K562 (cell line): ENCODE results near the gene MLH3. TPM values are rescaled to one million over a fixed set of nuclear protein-coding genes. Genes with fewer than 3 reads are reported as not detected.

Experiments used
- ASH1L ChIP-seq: fragments of 450-650 bp; IDR thresholded peaks from 2 replicates; pipeline ENCODE4 v1.6.1; 2018; ENCODE audit warnings: borderline replicate concordance, mild to moderate bottlenecking, low read depth; ENCODE audit not compliant: partially characterized antibody
- CXXC5 ChIP-seq: fragments of 250-450 bp; sonication (Bioruptor Pico); IDR thresholded peaks from 2 replicates; pipeline ENCODE4 v1.8.0; 2022; ENCODE audit warnings: inconsistent platforms, mild to moderate bottlenecking, moderate library complexity
- E2F3 ChIP-seq: fragments of 250-450 bp; sonication (Bioruptor Pico); IDR thresholded peaks from 2 replicates; pipeline ENCODE4 v1.4.0; 2020; ENCODE audit warnings: mild to moderate bottlenecking
- JUN ChIP-seq, 2 experiments: sonication (generic) in 1 of 2; formaldehyde crosslinking in 1 of 2; IDR thresholded peaks; 2 replicates each; pipeline versions ENCODE4 v1.6.1 to v1.8.0; 2012 to 2022; ENCODE audit warnings: borderline replicate concordance in 2 of 2, mild to moderate bottlenecking in 2 of 2, improper control_type of control experiment in 1 of 2, low read depth in 1 of 2, low read length in 1 of 2, missing genetic modification reagents in 1 of 2
- KAT8 ChIP-seq: fragments of 450-650 bp; IDR thresholded peaks from 2 replicates; pipeline ENCODE4 v1.6.1; 2016; ENCODE audit warnings: low read depth, mild to moderate bottlenecking
- KLF6 ChIP-seq: fragments of 250-450 bp; sonication (Bioruptor Pico); IDR thresholded peaks from 2 replicates; pipeline ENCODE4 v1.4.0; 2020; ENCODE audit warnings: mild to moderate bottlenecking, moderate library complexity, borderline replicate concordance
- L3MBTL2 ChIP-seq: fragments of 450-650 bp; IDR thresholded peaks from 2 replicates; pipeline ENCODE4 v1.6.1; 2016; ENCODE audit warnings: mild to moderate bottlenecking, moderate library complexity
- MTA3 ChIP-seq: fragments of 450-650 bp; formaldehyde crosslinking; IDR thresholded peaks from 2 replicates; pipeline ENCODE4 v1.6.1; 2017; ENCODE audit warnings: mild to moderate bottlenecking, borderline replicate concordance
- MYC ChIP-seq, 2 experiments: fragments of 250-450 bp in 1 of 2; sonication (Bioruptor Pico) in 1 of 2; IDR thresholded peaks; 2 replicates each; pipeline versions ENCODE4 v1.5.1 to v1.6.1; 2012 to 2021; ENCODE audit warnings: low read depth in 2 of 2, borderline replicate concordance in 1 of 2, improper control_type of control experiment in 1 of 2, low read length in 1 of 2, mild to moderate bottlenecking in 1 of 2, moderate library complexity in 1 of 2
- NELFE ChIP-seq: IDR thresholded peaks from 2 replicates; pipeline ENCODE4 v1.6.1; 2011; ENCODE audit warnings: mild to moderate bottlenecking; ENCODE audit not compliant: insufficient read depth, insufficient read length
- PHF8 ChIP-seq: fragments of 200-600 bp; sonication (generic); IDR thresholded peaks from 2 replicates; pipeline ENCODE4 v1.6.1; 2012; ENCODE audit warnings: mixed run types, mild to moderate bottlenecking, inconsistent platforms, low read length, moderate library complexity, borderline replicate concordance
- PURB ChIP-seq: sonication (generic); formaldehyde crosslinking; IDR thresholded peaks from 2 replicates; pipeline ENCODE4 v1.9.0; 2021; ENCODE audit warnings: low read depth, mild to moderate bottlenecking, missing genetic modification reagents
- SMAD4 ChIP-seq: fragments of 250-450 bp; sonication (Bioruptor Pico); conservative IDR thresholded peaks from 2 replicates; pipeline ENCODE4 v1.8.0; 2021; ENCODE audit warnings: inconsistent platforms, mild to moderate bottlenecking, moderate library complexity
- TBL1XR1 ChIP-seq, 2 experiments: IDR thresholded peaks; 2 replicates each; pipeline ENCODE4 v1.6.1; 2012; ENCODE audit warnings: improper control_type of control experiment in 2 of 2, low read length in 2 of 2, mild to moderate bottlenecking in 1 of 2
- THRAP3 ChIP-seq: fragments of 450-650 bp; IDR thresholded peaks from 2 replicates; pipeline ENCODE4 v1.6.1; 2016; ENCODE audit warnings: mild to moderate bottlenecking, inconsistent platforms, borderline replicate concordance
- ZFX ChIP-seq: sonication (generic); formaldehyde crosslinking; IDR thresholded peaks from 2 replicates; pipeline ENCODE4 v1.8.0; 2022; ENCODE audit warnings: mild to moderate bottlenecking, missing genetic modification reagents, moderate library complexity
- ZNF174 ChIP-seq: fragments of 250-450 bp; sonication (Bioruptor Pico); IDR thresholded peaks from 2 replicates; pipeline ENCODE4 v1.4.0; 2020; ENCODE audit warnings: mild to moderate bottlenecking
- ZNF785 ChIP-seq: fragments of 250-450 bp; sonication (Bioruptor Pico); IDR thresholded peaks from 2 replicates; pipeline ENCODE4 v1.4.0; 2020; ENCODE audit warnings: mild to moderate bottlenecking
- polyA plus RNA-seq, 8 experiments: library from polyadenylated mRNA; depleted of rRNA in 4 of 8; stranded (reverse) in 5 of 8; unstranded in 3 of 8; fragments of >200 nt; fragmentation: Nextera tagmentation in 2 of 8; fragmentation: Illumina TruSeq in 1 of 8; extraction: Ambion mirVana in 2 of 8; extraction: Trizol in 1 of 8; gene quantifications; 2 replicates each; pipeline versions ENCODE4 v1.2.1 to v1.2.3, GENCODE V29; 2011 to 2014; ENCODE audit warnings: inconsistent platforms in 1 of 8, missing spikeins in 1 of 8
- total RNA-seq, 7 experiments: library from RNA; depleted of rRNA in 6 of 7; stranded (reverse); fragments of >200 nt in 6 of 7; fragmentation: Illumina TruSeq in 2 of 7; extraction: Trizol in 2 of 7; gene quantifications; 2 replicates each; pipeline versions ENCODE4 v1.2.1 to v1.2.3, GENCODE V29; 2011 to 2021; ENCODE audit warnings: low replicate concordance in 1 of 7
- TF ChIP-seq, protein P1 (sequence below): sonication (generic); formaldehyde crosslinking; IDR thresholded peaks from 2 replicates; pipeline ENCODE4 v1.8.0; 2022; ENCODE audit warnings: mild to moderate bottlenecking, missing genetic modification reagents
- TF ChIP-seq, protein P2 (sequence below): sonication (generic); formaldehyde crosslinking; IDR thresholded peaks from 2 replicates; pipeline ENCODE4 v1.8.0; 2023; ENCODE audit warnings: mild to moderate bottlenecking, missing genetic modification reagents
- TF ChIP-seq, protein P3 (sequence below): fragments of 450-650 bp; formaldehyde crosslinking; IDR thresholded peaks from 2 replicates; pipeline ENCODE4 v1.4.0; 2022; ENCODE audit warnings: missing genetic modification characterization
- TF ChIP-seq, protein P4 (sequence below): sonication (generic); formaldehyde crosslinking; IDR thresholded peaks from 2 replicates; pipeline ENCODE4 v1.9.0; 2022; ENCODE audit warnings: mild to moderate bottlenecking, missing genetic modification reagents

MLH3 gene
- total and polyA plus RNA-seq, 9 of the 15 experiments (the other 6 are each of a cell fraction or from before 2014, with no cell fraction given) = 5.9 to 15.3 (median 10.7) TPM

DNA sequence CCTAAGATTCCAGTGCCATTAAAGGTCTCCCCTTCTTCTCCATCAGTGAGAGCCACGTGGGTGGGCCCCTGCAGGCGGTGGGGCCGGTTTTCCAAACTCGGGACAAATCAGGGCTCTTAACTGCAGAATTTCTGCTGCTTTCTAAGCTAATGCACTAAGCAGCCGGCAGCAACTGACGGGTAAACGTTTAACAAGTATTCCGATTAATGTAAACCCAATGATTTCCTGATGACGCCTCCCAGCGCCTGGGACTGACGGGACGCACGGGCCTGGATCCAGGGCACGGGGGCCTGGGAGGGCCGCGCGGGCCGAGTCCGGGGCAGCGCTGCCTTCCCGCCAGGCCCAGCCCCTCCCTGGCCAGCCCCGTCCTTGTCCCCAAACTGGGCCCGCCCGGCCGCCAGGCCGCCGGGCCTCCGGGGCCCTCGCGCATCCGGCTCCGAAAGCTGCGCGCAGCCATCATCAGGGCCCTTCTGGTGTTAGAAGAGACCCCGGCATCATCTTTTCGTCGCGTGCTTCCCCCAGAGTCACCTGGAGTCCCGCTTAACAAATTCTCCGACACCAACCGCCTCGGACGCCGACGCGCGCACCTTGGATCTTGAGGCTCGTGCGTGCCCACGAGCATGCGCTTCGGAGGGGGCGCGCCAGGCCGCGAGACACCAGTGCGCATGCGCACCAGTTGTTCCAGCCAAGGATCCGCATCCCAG lies at the start of gene MLH3 (continued):
- TF ChIP-seq, protein P1, sequence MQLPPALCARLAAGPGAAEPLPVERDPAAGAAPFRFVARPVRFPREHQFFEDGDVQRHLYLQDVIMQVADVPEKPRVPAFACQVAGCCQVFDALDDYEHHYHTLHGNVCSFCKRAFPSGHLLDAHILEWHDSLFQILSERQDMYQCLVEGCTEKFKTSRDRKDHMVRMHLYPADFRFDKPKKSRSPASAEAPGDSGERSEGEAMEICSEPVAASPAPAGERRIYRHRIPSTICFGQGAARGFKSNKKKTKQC (CRISPR knock-in tag) = 0 out of 2 replicates have a peak, but pooled peaks have one; percentile 32
- no peak for TF ChIP-seq ZNF174 (CRISPR knock-in tag)
- TF ChIP-seq KAT8 = no peak
- peak; percentile 82 for TF ChIP-seq CXXC5 (CRISPR knock-in tag)
- TF ChIP-seq ASH1L = no peak
- TF ChIP-seq E2F3 = 0 out of 2 replicates have a peak, but pooled peaks have one; percentile 17
- no peak for TF ChIP-seq THRAP3
- no peak for TF ChIP-seq KLF6 (CRISPR knock-in tag)
- peak; percentile 98 for TF ChIP-seq L3MBTL2
- no peak for TF ChIP-seq TBL1XR1 (IDR thresholded peaks at IDR 0.05; ENCODE audit: low read length in 2 of 2)
- TF ChIP-seq, protein P2, sequence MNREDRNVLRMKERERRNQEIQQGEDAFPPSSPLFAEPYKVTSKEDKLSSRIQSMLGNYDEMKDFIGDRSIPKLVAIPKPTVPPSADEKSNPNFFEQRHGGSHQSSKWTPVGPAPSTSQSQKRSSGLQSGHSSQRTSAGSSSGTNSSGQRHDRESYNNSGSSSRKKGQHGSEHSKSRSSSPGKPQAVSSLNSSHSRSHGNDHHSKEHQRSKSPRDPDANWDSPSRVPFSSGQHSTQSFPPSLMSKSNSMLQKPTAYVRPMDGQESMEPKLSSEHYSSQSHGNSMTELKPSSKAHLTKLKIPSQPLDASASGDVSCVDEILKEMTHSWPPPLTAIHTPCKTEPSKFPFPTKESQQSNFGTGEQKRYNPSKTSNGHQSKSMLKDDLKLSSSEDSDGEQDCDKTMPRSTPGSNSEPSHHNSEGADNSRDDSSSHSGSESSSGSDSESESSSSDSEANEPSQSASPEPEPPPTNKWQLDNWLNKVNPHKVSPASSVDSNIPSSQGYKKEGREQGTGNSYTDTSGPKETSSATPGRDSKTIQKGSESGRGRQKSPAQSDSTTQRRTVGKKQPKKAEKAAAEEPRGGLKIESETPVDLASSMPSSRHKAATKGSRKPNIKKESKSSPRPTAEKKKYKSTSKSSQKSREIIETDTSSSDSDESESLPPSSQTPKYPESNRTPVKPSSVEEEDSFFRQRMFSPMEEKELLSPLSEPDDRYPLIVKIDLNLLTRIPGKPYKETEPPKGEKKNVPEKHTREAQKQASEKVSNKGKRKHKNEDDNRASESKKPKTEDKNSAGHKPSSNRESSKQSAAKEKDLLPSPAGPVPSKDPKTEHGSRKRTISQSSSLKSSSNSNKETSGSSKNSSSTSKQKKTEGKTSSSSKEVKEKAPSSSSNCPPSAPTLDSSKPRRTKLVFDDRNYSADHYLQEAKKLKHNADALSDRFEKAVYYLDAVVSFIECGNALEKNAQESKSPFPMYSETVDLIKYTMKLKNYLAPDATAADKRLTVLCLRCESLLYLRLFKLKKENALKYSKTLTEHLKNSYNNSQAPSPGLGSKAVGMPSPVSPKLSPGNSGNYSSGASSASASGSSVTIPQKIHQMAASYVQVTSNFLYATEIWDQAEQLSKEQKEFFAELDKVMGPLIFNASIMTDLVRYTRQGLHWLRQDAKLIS (CRISPR knock-in tag) = no peak
- peak; percentile 26; the same call in 1 of the 2 replicates for TF ChIP-seq MTA3
- TF ChIP-seq, protein P3, sequence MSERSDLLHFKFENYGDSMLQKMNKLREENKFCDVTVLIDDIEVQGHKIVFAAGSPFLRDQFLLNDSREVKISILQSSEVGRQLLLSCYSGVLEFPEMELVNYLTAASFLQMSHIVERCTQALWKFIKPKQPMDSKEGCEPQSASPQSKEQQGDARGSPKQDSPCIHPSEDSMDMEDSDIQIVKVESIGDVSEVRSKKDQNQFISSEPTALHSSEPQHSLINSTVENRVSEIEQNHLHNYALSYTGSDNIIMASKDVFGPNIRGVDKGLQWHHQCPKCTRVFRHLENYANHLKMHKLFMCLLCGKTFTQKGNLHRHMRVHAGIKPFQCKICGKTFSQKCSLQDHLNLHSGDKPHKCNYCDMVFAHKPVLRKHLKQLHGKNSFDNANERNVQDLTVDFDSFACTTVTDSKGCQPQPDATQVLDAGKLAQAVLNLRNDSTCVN (CRISPR knock-in tag) = no peak
- peak; percentile 77; the same call in 1 of the 2 replicates for TF ChIP-seq PHF8
- no peak for TF ChIP-seq PURB (CRISPR knock-in tag)
- no peak for TF ChIP-seq ZNF785
- no peak for TF ChIP-seq NELFE
- peak; percentile 85 for TF ChIP-seq ZFX
- TF ChIP-seq, protein P4, sequence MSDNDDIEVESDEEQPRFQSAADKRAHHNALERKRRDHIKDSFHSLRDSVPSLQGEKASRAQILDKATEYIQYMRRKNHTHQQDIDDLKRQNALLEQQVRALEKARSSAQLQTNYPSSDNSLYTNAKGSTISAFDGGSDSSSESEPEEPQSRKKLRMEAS (CRISPR knock-in tag) = peak; percentile 86
- peak; percentile 83 for TF ChIP-seq MYC (IDR thresholded peaks at IDR 0.05; ENCODE audit: low read depth, low read length)
- TF ChIP-seq MYC (CRISPR knock-in tag; IDR thresholded peaks at IDR 0.05; ENCODE audit: borderline replicate concordance, low read depth) = no peak
- TF ChIP-seq SMAD4 (CRISPR knock-in tag) = peak; percentile 42; the same call in 1 of the 2 replicates
- peak; percentile 29; the same call in 1 of the 2 replicates for TF ChIP-seq JUN (IDR thresholded peaks at IDR 0.05; ENCODE audit: borderline replicate concordance, low read depth, low read length)
- no peak for TF ChIP-seq JUN (CRISPR knock-in tag; IDR thresholded peaks at IDR 0.05; ENCODE audit: borderline replicate concordance)
